ENCODE measurements around the gene TXNDC9.
"Not testable (repeated sequence)": the region's sequence is repeated elsewhere in the genome, so short reads cannot be mapped to it uniquely, and the experiment has no call there.

The TXNDC9 gene, protein sequence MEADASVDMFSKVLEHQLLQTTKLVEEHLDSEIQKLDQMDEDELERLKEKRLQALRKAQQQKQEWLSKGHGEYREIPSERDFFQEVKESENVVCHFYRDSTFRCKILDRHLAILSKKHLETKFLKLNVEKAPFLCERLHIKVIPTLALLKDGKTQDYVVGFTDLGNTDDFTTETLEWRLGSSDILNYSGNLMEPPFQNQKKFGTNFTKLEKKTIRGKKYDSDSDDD

DNA sequence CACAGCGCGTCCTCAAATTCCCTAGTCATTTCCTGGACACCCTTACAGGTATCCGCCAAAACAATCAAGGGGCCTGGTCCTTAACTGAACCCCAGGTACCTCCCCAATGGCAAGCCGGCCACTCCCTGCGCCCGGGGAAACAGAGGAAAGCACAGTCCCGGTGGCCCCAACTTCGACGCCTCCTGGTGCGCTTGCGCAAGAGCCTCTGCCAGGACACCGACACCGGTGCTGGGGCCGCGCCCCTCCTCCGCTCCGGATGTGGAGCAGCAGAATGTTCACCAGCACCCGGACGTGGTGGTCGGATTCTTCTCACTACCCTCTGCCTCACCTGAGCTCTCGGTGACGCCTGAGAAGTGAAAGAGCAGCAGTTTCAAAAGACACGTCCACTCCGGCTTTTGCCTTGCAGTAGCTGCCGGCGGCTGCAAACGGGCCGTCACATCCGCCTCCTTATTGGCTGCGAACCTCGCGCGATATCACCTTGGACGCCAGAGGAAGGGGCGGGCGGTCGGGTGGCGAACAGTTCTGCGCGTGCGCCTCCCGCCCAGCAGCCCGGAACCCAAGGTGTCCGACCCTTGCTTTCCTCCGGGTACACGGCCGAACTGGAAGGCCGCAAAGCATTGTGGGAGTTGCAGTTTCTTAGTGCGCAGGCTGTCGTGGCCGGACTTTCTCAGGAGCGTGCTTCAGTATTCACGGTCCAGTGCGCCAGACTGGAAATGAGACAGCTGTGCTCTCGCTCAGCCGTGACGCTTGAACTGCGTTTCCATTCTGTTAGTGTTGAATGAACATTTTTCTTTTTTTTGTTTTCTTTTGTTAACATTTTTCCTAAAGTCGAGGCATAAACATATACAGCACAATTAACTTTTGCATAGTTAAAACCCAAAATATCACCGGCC is at the start of gene TXNDC9:
Gene TXNDC9 (minus strand): TSS at position 423 of the 893 bp plus-strand sequence. CDS start 3,123 bp downstream, outside the sequence.
- DNase-seq: peak; percentile 92

DNA sequence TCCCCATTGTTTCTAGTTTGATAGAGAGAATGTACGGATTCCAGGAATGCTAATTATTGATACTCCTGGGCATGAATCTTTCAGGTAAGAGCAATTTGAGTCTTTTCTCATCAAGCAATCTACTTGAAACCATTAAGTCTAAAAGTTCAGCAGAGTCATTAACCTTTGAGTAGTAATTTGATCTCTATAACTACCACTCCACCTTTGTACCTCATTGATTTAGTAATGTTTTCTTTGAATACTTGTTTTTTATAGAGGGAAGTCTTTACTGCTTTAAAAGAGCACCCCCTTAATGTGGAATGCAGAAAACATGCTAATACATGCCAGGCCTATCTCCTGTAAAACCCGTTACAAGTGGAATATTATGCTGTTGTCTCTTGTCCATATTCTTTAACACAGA is 46.0 kb upstream of the TXNDC9 start:
- no peak for DNase-seq

DNA sequence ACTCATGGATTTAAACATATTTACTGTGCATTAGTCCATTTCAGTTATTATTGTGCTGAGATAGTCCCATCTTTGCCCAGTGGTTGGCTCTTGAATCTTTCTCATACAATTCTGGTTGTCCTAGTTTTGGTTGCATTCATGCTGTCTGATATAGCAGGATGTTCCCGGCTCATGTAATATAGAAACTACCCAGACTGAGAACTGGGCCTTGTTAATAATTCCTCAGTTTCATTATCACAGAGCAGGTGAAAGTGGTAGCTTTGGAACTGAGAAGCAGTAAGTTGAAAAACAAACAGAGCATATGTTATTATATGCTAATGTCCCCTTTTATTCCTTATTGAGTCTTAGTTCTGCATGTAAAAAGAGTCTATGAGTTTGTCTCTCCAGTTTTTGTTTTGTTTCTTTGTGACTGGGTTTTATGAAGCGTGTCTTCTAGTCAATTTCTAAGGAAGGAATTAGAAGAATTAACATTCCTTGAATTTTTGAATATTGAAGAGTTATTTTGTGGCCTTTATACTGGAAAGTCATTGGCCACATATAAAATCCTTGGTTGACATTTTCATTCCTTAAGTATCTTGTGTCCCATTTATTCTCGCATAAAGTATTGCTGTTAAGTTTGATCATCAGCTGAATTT is 44.4 kb upstream of the TXNDC9 start:
- no peak for DNase-seq

DNA sequence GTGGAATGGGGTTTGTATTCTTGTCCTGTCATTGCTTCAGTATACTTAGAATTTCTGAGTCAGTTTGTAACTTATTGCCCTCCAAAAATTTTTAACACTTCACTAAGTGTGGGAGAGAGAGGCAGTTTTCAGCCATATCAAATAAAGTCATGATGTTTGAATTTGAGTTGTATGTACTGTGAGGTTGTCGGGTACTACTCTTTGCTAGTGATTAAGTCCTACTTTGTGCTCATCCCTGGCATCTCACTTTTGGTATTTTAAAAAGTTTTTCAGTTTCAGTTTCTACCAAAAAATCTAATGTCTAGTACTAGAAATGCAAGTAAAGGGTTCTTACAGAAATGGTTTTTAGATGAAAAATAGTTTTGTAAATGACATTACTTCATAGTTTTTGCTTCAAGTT is 41.7 kb upstream of the TXNDC9 start:
- no peak for DNase-seq

DNA sequence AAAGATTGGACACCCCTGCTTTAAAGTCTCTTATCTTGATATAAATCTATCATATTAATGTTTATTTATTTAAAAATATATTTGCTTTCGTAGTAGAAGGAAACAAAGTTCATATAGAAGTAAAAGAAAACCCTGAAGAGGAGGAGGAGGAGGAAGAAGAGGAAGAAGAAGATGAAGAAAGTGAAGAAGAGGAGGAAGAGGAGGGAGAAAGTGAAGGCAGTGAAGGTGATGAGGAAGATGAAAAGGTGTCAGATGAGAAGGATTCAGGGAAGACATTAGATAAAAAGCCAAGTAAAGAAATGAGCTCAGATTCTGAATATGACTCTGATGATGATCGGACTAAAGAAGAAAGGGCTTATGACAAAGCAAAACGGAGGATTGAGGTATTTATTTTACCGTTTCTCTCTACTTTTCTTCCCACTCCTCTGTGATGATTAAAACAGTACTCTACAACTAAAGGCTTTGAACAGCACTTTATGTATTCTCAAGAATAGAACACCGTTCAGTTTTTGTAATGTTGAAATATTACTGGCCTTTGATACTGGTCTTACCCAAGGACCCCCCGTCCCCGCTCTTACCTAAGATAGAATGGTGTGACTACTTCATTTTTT is 40.2 kb upstream of the TXNDC9 start:
- DNase-seq: no peak

DNA sequence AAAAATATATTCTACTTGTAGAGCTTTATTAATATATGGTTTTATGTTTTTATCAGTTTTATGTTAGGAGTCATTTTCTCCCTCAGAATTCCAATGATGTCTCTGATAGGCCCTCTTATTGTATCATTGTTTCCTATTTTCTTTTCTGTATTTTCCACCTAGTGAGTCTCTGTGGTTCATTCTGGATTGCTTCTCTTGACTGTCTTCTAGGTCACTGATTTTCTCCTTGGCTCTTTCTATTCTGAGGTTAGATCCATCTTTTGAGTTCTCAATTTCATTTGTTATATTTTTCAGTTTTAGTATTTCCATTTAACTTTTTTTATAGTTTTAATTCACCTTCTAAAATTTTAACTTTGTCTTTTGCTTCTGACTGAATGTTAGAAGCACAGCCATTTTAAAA is 38.6 kb upstream of the TXNDC9 start:
- DNase-seq: no peak

DNA sequence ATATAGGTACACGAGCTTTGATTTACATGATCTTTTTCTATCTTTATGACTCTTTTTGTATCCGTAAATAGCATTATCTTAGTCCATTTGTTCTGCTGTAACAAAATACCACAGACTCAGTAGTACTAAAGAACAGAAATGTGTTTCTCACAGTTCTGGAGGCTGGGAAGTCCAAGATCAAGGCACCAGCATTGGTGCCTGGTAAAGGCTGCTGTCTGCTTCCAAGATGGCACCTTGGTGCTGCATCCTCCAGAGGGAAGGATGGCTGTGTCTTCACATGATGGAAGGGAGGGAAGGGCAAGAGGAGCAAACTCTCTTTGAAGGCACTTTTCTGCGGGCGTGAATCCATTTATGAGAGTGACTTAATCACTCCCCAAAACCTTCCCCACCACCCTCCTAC is 37.0 kb upstream of the TXNDC9 start:
- DNase-seq: no peak

DNA sequence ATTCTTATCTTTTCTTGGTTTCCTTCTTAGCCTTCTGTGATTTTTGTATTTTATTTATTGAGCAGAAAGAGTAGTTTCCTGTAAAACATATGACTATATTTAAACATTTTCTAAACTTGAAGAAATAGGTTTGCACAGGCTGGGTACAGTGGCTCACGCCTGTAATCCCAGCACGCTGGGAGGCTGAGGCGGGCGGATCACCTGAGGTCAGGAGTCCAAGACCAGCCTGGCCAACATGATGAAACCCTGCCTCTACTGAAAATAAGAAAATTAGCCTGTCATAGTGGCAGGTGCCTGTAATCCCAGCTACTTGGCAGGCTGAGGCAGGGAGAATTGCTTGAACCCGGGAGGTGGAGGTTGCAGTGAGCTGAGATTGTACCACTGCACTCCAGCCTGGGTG is 32.7 kb upstream of the TXNDC9 start:
- not testable (repeated sequence) for DNase-seq

DNA sequence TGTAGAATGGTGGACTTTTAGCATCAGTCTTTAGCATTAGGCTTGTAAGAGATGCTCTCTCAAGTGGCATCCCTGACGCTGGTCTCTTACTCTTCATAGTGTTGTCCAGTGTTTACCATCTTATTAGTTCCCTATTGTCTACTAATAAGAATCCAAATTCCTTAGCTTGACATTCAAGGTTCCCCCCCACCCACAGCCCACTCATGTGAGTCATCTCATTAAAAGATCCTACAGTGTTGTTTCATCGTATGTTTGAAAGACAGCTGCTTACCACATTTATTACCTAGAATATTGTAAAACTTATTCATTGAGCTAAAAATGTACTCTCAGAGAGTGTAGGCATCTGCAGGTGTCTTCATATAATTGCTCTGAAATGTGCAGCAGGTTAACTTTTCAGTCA is 29.5 kb upstream of the TXNDC9 start:
- no peak for DNase-seq

DNA sequence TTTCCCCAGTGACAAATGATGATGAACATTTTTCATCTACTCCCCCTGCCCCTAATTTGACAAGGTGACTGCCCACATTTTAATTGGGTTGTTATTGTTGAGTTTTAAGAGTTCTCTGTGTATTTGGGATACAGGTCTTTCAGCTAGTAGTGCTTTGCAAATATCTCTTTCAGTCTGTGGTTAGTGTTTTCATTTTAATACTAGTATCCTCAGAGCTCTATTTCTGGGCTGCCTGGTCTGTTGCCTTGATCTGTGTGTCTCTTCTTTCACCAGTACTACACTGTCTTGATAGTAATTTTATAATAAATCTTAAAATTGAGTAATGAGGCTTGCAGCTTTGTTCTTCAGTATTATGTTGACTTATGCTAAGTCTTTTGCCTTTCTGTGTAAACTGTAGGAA is 20.7 kb upstream of the TXNDC9 start:
- no peak for DNase-seq

DNA sequence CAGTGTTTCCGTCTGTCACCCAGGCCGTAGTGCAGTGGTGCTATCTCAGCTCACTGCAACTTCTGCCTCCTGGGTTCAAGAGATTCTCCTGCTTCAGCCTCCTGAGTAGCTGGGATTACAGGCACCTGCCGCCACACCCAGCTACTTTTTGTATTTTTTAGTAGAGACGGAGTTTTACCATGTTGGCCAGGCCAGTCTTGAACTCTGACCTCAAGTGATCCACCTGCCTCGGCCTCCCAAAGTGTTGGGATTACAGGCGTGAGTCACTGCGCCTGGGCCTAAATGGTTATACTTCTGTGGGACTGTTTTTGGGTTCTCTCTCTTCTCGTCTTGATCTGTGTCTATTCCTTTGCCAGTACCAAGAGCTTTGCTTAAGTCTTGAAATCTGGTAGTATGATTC is 18.7 kb upstream of the TXNDC9 start:
- not testable (repeated sequence) for DNase-seq

DNA sequence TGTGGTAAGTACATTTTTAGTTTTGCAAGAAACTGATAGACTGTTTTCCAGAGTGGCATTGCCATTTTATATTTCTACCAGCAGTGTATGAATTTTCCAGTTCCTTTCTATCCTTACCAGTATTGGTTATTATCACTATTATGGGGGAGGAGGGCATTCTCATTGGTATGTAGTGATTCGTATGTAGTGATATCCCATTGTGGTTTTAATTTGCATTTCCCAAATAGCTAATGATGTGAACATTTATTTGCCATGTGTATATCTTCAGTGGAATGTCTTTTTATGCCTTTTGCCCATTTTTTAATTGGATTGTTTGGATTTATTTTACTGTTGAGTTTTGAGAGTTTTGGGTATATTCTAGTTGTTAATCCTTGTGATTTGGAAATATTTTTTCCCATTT is 17.9 kb upstream of the TXNDC9 start:
- DNase-seq: no peak

DNA sequence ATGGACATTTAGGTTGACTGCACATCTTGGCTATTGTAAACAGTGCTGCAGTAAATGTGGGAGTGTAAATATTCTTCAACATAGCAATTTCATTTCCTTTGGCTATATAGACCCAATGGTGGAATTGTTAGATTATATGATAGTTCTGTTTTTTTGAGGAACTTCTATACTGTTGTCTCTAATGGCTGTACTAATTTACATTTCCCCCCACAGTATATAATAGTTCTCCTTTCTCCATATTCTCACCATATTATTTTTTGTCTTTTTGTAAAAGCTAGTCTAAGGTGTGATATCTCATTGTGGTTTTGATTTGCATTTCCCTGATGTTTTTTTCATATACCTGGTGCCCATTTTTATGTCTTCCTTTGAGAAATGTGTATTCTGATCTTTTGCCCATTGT is 14.1 kb upstream of the TXNDC9 start:
- DNase-seq: no peak

DNA sequence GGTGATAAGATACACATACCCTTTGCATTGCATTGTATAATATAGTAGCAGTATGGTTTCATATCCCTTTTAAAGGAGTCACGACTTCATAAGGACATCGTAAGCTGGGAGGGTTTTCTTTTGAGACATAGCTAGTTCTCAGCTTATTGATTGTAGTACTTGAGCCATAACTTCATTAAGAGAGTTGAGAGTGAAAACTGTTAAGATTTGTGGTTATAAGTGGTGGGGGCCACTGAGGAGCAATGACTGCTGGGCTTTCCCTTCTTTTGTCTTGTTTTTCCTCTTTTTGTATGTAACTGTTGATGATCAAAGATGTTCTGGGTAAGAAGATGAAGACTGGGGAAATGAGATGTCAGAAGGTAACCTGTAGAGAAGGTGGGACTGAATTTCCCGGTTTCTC is 12.0 kb upstream of the TXNDC9 start:
- no peak for DNase-seq

DNA sequence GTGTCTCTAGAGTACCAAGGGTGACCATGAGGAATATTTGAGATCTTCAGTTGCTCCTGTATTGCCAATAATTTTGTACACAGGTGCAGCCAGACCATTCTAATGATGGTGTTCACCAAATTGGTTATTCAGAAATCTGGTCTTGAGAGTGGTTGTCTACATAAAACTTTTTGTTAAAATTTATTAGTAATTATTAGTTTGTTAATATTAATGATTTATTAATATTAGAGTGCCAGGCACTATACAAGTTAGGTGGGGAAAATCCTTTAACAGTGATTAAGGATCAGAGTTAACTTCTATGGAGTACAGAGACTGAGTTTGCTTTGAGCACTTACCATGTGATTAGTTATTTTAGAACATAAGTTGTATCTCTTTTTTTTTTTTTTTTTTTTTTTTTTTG is 10.1 kb upstream of the TXNDC9 start:
- no peak for DNase-seq

DNA sequence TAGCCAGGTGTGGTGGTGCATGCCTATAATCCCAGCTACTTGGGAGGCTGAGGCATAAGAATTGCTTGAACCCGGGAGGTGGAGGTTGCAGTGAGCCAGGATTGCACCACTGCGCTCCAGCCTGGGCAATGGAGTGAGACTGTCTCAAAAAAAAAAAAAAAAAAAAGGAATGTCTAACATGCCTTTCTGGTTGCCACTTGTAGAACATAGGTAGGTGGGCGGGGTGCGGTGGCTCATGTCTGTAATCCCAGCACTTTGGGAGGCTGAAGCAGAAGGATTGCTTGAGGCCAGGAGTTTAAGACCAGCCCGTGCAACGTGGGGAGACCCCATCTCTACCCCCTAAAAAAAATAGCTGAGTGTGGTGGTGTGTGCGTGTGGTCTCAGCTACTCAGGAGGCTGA is 9.3 kb upstream of the TXNDC9 start:
- not testable (repeated sequence) for DNase-seq

DNA sequence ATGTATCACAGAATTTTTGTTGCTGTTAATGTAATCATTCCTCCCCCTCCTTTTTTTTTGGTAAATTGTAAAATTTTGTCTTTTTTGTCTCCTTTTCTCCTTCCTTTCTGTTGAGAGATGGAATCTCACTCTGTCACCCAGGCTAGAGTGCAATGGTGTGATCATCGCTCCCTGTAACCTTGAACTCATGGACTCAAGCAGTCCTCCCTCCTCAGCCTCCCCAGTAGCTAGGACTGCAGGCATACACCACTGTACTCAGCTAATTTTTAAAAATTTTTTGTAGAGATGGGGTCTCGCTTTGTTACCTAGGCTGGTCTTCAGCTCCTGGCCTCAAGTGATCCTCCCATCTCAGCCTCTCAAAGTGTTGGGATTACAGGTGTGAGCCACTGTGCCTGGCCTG is 6.4 kb upstream of the TXNDC9 start:
- no peak for DNase-seq

DNA sequence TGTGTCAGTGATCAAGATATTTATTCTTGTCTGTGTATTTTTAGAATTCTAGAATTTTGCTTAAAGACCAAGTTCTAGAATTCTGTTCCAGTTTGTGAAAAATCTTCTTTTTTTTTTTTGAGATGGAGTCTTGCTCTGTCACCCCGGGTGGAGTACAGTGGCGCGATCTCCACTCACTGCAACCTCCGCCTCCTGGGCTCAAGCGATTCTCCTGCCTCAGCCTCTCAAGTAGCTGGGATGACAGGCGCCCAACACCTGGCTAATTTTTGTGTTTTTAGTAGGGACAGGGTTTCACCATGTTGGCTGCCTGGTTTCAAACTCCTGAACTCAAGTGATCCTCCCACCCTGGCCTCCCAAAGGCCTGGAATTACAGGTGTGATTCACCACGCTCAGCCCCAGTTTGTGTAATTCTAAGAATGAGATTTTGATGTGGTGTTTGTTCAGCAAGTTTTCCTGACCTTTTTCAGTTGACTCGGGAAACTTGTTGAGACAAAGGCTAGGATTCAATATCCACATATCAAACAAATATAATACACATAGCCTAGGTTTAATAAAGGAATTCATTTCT is 4.6 kb upstream of the TXNDC9 start:
- DNase-seq: no peak

DNA sequence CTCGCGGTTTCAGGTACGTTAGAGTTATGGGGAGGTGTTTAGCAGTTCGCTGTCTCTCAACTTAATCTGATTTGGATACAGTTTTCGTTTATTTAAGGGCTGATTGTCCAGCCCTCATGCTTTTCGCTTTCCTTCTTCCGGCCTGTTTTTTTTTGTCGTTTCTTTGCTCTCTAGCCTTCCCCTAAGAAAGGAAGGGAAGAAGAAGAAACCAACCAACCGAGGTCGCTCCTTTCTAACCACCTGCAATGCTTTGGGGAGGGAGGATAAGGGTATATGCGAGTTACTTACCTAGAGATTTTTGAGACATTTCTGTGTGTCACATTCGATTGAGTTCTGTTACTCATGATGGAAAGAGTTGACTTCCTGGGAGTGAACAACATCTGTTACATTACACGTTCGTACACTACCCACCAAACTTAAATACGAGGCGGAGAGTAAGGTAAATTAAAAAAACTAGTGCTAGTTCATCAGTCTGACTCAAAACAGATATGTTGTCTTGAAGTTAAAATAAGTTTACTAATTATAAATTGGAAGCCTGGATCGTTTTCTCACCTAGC is 2.0 kb upstream of the TXNDC9 start:
- peak; percentile 3 for DNase-seq

DNA sequence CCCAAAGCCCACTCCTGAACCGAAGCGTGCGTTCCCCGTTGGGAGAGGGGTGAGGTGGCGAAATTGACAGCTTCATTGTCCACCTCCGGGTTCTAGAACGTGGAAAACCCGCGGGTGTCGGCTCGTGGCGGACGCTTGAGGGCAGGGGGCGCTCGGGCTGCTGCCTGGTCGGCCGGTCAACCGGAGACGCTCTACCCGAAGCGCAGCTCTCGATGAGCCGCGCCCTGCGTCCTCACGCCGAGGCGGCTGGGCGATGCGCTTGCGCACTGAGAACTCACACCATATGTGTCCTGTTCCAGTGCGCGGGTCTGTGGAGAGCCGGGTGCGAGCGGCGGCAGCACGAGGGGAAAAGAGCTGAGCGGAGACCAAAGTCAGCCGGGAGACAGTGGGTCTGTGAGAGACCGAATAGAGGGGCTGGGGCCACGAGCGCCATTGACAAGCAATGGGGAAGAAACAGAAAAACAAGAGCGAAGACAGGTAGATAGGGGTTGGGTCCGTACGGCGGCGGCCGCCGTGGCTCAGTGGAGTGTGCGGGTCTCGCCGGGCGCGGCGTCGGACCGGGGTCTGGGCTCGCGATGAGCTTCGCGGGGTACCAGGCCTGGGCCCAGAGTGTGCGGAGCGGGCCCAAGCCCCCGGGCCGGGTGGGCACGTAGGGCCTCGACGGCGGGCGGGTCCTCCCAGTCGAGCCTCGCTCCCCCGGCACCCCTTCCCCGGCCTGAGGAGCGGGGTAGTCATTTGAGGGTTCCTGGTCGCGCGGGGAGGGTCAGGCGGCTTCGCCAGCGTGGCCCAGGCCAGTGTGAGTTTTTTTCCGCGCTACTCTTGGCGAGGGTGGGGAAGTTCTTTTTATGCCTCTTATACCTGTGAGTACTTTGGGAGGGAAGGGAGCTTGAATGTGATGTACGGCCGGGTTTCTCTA is 1.2 kb upstream of the TXNDC9 start, which contains the start of gene EIF5B:
Gene EIF5B (plus strand): TSS at position 277 of the 916 bp plus-strand sequence. CDS start 166 bp downstream, at position 443.
- DNase-seq: peak; percentile 67

DNA sequence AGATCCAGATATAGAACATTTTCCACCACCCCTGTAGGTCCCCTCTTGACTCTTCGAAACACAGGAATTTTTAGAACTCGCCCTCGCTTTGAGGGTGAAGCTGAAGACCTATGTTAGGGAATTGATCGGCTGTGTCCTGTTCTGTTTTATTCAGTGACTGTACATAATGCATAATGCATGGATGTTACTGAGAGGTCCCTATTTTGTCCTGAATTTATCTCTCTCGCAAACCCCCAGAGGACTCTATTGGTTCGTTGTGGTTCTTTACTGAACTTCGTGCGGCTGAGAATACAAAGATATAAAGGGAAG is 625 bp upstream of the TXNDC9 start:
- peak; percentile 58 for DNase-seq

DNA sequence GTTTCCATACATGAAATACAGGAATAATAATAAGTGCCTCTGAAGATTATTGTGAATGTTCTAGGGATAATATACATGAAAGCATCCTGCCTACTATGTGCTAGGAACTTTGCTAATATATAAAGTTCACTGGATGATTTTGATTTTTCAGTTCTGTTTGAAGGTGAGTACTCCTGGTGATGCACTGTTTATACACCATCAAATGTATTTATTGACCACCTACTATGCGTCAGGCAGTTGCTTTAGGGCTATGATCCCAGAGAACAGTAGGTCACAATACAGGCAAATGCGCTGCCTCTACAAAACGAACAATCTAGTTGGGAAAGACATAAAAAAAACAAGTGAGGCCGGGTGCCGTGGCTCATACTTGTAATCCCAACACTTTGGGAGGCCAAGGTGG is 10.7 kb downstream of the TXNDC9 start:
- DNase-seq: no peak

Measured in NCI-H2029 treated with DMSO at 0.1 percent for 48 hours (cell line).